HG03469 (cell line): Measurements from ENCODE around the gene FGD4.
A peak's percentile ranks its signal among the peaks of the same experiment; 100 is the strongest.

Source experiments
- ATAC-seq: cut with Tn5 transposase; IDR thresholded peaks from one replicate; pipeline ENCODE4 v1.9.1; 2021; ENCODE audit warnings: mild to moderate bottlenecking, moderate library complexity, moderate number of reproducible peaks; ENCODE audit not compliant: unreplicated experiment

FGD4 gene

DNA sequence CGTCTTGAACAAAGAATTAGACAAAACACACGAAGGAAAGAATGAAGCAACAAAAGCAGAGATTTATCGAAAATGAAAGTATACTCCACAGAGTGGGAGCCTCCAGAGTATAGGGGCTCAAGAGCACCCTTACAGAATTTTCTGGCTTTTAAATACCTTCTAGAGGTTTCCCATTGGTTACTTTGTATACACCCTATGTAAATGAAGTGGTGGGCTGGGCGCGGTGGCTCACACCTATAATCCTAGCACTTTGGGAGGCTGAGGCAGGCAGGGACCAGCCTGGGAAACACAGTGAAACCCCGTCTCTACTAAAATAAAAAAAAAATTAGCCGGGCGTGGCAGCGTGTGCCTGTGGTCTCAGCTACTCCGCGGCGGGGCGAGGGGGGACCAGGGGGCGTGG is 266.7 kb downstream of the FGD4 start:
- ATAC-seq: no peak

GRCh38 chr12:32669584-32669983 is 270.2 kb downstream of the FGD4 start:
- no peak for ATAC-seq

GRCh38 chr12:32671930-32672780 is 272.8 kb downstream of the FGD4 start:
- ATAC-seq: no peak

DNA sequence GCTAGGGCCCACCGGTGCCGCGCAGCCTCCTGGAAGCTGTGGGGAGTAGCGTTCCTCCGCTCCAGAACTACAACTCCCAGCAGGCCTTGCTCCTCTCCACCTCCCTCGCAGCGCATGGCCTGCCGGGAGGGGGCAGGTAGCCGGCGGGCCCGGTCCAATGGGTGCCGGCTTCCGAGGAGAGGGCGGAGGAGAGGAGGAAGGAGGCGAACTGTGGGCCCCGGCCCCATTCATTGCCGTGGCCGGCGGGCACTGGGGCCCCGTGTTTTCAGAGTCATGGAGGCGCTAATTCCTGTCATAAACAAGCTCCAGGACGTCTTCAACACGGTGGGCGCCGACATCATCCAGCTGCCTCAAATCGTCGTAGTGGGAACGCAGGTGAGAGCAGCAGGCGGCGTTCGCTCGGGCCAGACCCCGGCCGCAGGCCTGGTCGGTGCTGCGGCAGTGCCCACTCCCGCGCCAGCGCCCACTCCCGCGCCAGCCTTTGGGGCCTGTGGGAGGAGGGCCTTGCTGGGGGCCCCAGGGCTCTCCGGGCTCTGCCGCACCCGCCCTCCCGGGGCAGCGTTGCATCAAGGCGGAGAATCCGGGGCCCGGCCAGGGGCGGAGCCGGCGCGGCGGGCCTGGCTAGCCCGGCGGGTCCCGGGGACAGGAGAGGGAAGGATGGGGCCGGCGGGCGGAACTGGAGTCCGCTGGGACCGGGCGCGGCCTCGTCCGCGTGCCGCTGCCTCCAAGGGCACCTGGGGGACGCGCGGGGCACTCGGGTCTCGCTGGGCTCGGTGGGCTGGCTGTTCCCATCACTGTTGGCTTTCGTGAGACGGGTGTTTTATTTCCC is 279.9 kb downstream of the FGD4 start, which contains the start of gene DNM1L:
TSS of gene DNM1L (plus strand) at position 211 of the 829 bp plus-strand sequence. CDS start at position 274, 63 bp downstream.
- ATAC-seq: peak; percentile 94

DNA sequence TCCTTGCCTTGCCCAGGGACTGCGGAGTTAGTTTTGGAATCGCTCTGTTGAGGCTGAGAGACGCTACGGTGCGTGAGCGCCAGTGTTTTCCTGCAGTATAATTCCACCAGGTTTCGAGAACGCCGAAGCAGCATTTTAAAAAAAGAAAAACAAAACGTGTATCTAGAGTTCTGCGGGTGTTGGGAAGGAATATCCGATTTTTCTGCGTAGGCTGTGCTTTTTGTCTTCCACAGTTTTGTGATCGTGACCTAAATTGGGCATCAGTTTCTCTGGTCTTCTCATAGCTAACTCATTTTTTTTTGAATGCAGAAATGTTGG is 280.5 kb downstream of the FGD4 start:
- no peak for ATAC-seq

DNA sequence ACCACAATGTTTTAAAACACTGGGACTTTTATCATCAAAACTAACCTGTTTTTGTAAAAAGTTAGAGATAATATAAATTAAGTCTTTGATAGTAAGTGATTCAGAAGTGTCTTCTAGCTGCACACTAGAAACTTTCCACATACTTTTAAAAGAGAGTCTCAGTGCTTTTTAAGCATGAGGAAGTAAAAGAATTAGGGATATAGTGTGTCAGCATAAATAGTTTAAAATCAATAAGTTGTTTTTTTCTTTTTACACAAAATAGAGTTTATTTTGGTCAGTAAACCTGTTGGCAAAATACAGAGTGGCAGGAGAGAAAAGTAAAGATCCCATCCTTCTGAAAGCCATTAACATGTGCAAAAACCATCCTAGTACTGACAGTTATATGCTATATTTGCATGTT is 281.4 kb downstream of the FGD4 start:
- ATAC-seq: no peak

DNA sequence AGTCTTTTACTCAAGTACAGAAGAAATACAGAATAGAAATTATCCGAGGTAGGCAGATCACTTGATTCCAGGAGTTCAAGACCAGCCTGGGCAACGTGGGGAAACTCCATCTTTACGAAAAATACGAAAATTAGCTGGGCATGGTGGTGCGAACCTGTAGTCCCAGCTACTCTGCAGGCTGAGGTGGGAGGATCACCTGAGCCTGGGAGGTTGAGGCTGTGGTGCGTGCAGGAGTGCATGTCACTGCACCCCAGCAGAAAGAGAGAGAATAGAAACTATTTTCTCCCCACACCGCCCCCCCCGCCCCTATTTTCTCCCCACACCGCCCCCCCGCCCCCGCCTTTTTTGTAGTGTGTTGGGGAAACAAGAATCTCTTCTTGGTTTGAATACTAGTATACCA is 281.9 kb downstream of the FGD4 start:
- ATAC-seq: no peak

DNA sequence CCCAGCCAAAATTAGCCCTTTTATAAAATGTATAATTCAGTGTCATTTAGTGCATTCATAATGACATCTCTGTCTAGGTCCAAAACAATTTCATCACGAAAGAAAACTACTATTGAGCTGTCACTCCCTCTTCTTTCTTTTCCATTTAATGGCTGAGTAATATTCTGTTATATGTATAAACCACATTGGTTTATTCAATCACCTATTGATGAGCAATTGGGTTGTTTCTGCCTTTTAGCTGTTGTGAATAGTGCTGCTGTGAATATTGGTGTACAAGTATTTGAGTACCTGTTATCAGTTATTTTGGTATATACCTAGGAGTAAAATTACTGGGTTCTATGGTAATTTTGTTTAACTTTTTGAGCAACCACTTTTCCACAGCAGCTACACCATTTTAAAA is 287.0 kb downstream of the FGD4 start:
- ATAC-seq: no peak

- ATAC-seq: no peak
Measured at GRCh38 chr12:32688786-32689185, 289.4 kb downstream of the FGD4 start.

DNA sequence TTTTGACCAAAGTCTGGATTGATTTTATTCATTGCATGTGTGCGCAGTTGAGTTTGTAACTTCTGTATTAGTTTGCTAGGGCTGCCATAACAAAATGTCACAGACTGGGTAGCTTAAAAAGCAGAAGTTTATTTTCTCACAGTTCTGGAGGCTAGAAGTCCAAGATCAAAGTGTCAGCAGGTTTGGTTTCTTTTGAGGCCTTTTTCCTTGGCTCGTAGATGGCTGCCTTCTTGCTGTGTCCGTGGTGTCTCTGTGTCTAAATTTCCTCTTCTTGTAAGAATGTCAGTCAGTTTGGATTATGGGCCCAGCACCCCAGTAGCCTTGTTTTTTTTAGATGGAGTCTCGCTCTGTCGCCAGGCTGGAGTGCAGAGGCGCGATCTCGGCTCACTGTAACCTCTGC is 291.6 kb downstream of the FGD4 start:
- no peak for ATAC-seq

DNA sequence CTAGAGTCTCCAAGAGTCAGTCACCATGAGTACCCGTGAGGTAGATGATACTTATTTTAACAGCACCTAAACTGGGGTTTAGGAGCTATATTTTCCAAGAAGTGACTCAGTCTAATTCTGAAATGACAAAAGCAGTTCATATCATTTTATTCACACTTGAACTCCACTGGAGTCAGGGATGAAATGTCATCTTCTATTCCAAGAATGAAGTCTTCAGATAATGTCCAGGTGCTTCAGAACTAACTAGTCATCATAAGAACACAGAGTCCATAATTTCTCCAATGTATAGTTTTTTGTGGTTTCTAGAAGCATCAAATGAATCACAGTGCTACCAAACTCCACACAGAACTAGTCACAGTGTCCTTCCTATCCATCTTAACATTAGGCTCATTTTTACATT is 293.0 kb downstream of the FGD4 start:
- ATAC-seq: peak; percentile 49

DNA sequence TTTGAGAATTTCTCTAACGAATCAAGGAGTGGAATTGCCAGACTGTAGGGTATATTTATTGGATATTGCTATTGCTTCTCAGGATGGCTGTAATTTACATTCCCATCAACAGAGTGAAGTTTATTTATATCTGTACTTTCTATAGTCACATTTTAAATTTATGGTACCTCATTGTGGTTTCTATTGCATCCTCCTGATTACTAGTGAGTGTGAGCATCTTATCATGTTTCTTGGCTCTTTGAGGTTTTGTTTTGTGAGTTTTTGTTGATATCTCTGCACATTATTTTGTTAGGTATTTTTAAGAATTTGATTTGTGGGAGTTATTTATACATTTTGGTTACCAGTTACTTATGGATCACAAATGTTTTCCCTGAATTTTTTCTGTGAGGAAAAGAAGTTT is 293.7 kb downstream of the FGD4 start:
- no peak for ATAC-seq
